HG02588 (cell line): ENCODE measurements around the gene H2BK1.

ENCODE experiments used
- ATAC-seq: cut with Tn5 transposase; IDR thresholded peaks from one replicate; pipeline ENCODE4 v1.9.1; 2021; ENCODE audit warnings: mild to moderate bottlenecking, moderate library complexity; ENCODE audit not compliant: unreplicated experiment

The H2BK1 gene

GRCh38 chr7:151205730-151206129 lies 4.6 kb downstream of the H2BK1 start:
- ATAC-seq, result no peak

DNA sequence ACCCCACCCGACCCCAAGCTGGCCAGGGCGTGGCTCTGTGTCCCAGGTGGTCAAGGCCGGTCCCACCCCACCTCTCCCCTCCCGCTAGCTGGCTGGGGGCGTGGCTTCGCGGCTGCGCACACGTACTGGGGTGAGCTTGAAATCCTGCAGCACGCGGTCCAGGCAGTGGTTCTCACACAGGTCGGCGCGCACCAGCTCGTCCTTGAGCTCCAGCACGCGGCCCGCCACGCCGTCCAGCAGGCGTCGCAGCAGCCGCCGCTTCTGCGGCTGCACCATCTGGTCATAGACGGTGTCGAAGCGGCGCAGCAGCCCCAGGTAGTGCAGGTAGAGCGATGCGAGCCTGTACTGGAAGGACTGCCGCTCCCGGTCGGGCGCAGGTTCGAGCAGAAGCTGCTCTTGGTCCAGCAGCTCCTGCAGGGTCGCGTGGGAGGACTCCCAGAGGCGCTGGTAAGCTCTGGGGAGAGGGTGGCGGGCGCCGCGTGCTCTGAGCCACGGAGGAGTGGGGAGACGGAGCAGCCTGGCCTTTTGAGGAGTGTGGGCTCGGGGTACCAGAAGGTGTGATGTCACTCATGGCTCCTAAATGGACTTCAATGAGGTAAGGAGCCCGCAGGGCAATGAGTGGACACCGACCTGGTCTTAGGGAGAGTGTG lies 5.8 kb downstream of the H2BK1 start:
- no peak for ATAC-seq

- ATAC-seq, result no peak
Measured at GRCh38 chr7:151202836-151203235, 7.5 kb downstream of the H2BK1 start.

GRCh38 chr7:151201751-151202150 lies 8.5 kb downstream of the H2BK1 start:
- ATAC-seq, result no peak

DNA sequence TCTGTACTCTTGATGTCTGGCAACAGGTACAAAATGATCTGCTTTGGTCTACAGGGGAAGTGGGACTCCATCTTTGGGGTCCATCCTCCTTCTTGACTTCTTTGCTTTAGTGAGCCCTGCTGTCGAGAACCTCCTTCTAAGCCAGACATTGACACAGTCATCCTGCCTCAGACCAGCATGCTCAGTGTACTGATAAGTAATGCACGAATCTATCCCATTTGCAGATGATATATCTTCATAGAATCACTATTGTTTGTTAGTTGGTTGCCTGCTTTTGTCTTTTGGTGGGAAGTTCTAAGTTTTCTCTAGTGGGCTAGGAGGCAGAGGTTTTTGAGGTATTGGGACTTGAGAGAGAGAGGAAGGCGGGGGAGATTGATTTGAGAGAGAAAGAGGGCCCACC lies 8.9 kb downstream of the H2BK1 start:
- ATAC-seq, result no peak

DNA sequence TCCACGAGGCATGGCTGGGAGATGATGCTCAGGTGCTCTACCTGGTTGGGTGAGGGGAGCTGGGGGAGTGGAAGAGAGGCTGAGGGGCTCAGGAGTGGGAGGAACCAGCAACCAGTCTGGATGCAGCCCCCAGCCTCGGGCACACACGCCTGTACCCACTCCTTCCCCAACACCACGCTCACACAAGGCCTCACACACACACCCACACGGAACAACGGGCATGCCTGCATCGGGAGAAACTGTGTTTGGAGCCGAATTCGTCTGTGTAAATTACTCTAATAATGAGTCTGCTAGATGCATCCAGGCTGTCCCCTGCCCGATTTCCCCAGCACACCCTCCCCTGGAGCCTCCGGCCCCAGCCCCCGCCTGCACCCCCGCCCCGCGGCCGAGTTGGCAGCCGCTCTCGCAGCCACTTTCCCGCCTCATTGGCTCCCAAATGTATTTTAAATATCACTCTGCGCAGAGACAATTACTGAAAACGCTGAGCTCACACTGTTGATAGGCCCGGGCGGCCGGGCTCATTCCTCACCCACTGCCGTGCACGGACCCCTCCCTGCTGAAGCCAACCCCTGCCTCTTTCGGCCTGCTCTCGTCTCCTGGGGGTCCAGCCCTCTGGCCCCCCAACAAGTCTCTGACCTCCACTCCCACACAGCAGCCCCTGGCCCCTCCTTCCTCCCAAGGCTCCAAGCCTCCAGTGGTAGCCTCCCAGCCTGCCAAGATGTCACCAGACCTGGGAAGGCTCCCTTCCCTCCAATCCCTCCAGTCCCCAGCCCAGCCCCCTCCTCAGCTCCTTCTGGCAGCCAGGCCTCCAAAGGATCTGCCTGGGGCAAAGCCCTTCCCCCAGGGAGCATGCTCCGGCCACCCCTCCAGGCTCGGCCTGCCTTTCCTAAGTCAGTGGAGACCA lies 11.1 kb downstream of the H2BK1 start:
- no peak for ATAC-seq

DNA sequence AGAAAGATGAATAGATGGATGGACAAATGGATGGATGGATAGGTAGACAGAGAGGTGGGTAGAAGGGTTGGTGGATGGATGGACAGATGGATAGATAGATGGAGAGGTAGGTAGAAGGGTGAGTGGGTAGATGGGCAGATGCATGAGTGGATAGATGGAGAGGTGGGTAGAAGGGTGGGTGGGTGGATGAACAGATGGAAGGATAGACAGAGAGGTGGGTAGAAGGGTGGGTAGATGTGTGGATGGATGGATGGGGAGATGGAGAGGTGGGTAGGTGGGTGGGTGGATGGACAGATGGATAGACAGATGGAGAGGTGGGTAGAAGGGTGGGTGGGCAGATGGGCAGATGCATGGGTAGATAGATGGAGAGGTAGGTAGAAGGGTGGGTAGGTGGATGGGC lies 12.4 kb downstream of the H2BK1 start:
- no peak for ATAC-seq

GRCh38 chr7:151195616-151196450 lies 14.5 kb downstream of the H2BK1 start:
- no peak for ATAC-seq

GRCh38 chr7:151194188-151194587 lies 16.1 kb downstream of the H2BK1 start:
- no peak for ATAC-seq

DNA sequence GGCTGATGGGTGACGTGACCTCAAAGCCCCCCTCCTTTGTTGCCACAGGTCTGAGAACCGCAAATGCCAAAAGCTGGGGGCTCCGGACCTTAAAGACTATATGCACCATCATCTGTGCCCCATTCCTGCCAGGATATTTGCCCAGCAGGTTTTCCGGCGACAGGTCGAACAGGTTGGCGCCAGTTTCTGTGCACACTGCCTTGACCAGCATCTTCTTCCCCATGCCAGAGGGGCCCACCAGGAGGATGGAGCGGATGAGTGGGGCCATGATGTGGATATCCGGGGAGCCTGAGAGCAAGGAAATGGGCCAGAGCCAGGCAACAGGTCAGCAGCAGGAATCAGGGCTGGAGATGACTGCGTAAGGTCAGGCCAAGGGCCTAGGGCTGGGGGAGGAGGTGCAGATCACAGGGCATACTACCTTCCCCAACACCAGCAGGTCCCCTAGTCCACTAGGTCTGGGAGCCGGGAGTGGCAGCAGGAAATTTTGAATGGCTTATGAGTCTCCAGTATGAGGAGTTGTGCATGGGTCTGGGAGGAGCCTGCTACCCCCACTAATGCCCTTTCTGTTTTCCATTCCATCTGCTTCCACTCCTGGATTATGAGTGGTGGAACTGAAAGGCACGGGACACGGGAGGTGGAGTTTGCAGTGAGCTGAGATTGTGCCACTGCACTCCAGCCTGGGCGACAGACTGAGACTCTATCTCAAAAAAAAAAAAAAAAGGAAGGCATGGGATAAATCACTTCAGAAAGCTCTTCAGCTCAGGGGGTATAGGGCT lies 16.9 kb downstream of the H2BK1 start:
- ATAC-seq, result no peak

- no peak for ATAC-seq
Measured at GRCh38 chr7:151192002-151192539, 18.2 kb downstream of the H2BK1 start.

GRCh38 chr7:151191544-151191943 lies 18.7 kb downstream of the H2BK1 start:
- no peak for ATAC-seq

DNA sequence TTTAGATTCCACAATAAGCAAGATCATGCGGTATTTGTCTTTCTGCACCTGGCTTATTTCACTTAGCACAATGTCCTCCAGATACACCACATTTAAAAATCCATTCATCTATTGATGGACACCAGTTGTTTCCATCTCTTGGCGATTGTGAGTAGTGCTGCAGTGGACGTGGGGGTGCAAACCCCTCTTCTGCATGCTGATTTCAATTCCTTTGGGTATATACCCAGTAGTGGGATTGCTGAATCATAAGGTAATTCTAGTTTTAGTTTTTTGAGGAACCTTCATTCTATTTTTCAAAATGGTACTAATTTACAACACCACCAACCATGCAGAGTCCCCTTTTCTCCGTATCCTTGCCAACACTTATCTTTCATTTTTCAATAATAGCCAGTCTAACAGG lies 21.2 kb downstream of the H2BK1 start:
- no peak for ATAC-seq

GRCh38 chr7:151188252-151188542 lies 22.1 kb downstream of the H2BK1 start:
- no peak for ATAC-seq

DNA sequence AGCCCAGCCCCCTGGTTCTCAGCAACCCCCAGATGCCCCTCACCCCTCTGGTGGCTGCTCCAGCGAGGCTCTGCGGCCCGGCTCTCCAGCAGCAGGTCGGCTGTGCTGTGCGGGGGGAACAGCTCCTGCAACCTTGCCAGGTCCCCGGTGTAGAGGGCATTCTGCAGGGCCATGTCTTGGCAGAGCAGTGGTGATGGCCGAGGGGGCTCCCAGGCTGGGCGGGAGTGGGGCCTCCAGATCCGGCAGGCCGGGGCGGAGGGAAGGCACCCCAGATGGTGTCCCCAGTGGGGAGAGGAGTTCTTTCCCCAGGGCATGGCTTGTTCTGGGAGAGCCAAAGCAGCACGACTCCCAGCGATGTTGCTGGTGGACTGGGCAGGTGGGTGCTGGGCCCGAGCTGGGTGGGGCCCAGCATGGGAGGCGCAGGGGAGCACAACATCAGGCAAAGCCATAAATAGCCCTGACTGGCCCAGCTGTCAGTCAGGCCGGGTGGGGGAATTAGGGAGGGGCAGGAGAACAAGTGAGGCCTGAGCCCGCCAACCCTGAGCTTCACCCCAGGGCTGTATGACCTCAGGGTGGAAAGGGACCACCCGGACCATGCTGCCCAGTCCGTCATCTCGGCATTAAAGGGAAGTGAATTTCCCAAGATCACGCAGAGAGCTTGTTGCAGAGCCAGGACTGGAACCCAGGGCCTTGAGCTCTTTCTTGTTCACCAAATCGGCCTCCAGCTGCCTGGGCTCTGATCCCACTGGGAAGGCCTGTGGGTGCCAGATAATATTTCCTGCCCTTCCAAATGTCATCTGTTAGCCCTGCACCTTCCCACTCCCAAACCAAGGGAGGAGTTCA lies 22.7 kb downstream of the H2BK1 start:
- no peak for ATAC-seq

DNA sequence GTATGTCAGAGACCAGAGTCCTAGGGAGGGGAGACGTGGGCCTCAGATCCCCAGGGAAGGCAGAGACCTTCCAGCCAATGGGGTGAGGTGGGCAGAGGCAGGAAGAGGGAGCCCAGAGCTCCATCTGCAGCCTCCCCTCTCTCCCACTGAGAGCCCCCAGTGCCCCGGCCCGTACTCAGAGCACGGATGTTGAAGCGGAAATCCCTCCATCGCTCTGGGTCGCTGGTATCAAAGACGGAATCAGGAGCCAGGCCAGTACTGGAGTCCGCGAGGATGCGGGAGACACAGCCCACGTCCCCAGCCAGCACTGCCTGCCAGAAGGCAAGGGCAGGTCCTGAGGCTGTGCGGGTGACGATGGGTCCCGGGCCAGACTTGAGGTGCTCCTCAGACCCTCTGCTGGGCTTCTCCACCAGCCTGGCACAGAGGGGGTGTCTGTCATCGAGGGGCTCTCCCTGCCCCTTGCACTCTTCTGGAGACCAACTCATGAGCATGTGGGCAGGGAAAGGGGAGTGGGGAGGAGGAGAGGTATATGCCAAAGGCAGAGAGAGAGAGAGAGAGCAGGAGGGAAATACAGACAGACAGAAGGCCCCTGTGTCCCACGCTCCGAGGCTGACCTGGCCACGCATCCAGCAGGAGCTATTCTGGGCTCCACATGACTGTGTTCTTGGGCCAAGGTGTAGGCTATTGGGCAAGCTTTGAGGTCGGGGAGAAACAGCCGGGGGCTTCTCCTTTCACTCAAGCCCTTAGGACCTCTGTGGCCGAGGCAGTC lies 23.5 kb downstream of the H2BK1 start, which contains the start of gene ASB10:
TSS of gene ASB10 (minus strand) at position 611 of the 769 bp plus-strand sequence. CDS start at position 491, 120 bp downstream.
- no peak for ATAC-seq

- no peak for ATAC-seq
Measured at GRCh38 chr7:151185762-151186639, 24.3 kb downstream of the H2BK1 start.

DNA sequence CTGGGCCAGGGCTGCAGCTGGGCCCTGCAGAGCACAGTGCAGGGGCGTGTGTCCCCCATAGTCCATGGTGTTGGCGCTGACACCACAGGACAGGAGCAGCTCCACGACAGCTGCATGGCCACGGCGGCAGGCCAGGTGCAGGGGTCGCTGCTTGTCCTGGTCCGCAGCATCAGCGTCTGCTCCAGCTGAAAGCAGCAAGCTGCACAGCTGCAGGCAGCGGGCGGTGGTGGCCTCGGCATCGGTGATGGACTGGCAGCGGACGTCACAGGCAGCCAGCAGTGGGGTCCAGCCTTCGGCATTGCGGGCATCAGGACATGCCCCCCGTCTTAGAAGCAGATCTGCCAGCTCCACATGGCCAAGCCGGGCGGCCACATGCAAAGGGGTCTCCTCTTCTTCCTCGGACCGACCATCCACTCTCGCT lies 29.3 kb downstream of the H2BK1 start:
- ATAC-seq, result no peak
